Measurements from ENCODE around the gene HMG20B. TPM values are rescaled to one million over a fixed set of nuclear protein-coding genes. Genes with fewer than 3 reads are reported as not detected.

Gene HMG20B
- total RNA-seq, 1 donor = 72.5 TPM

GRCh38 chr19:3623716-3624115 lies 51.0 kb downstream of the HMG20B start:
- no peak overlapping the region for H3K4me3 ChIP-seq (ENCODE audit: low read depth, low read length)
- TF ChIP-seq CTCF (IDR thresholded peaks at IDR 0.05; ENCODE audit: insufficient read depth, low read depth, low read length) = no peak
- no peak for DNase-seq (ENCODE audit: low read depth)

- peak overlapping the region; percentile 84 for H3K4me3 ChIP-seq (ENCODE audit: low read depth, low read length)
- no peak for TF ChIP-seq CTCF (IDR thresholded peaks at IDR 0.05; ENCODE audit: insufficient read depth, low read depth, low read length)
- DNase-seq (ENCODE audit: low read depth) = no peak
These were observed 53.3 kb downstream of the HMG20B start for GRCh38 chr19:3625996-3626472.

- no peak for TF ChIP-seq CTCF (IDR thresholded peaks at IDR 0.05; ENCODE audit: insufficient read depth, low read depth, low read length)
- H3K4me3 ChIP-seq (ENCODE audit: low read depth, low read length) = peak within 1 kb of the TSS; percentile 84
- peak; percentile 98 for DNase-seq (ENCODE audit: low read depth)
These were observed 54.0 kb downstream of the HMG20B start, which contains the start of gene CACTIN for GRCh38 chr19:3626473-3627350. Gene CACTIN, minus strand, starts transcription at chr19:3626790. Its CDS starts 28 bp downstream, at chr19:3626762.

GRCh38 chr19:3627351-3627723 lies 54.6 kb downstream of the HMG20B start:
- peak overlapping the region; percentile 36 for H3K4me3 ChIP-seq (ENCODE audit: low read depth, low read length)
- no peak for DNase-seq (ENCODE audit: low read depth)
- no peak for TF ChIP-seq CTCF (IDR thresholded peaks at IDR 0.05; ENCODE audit: insufficient read depth, low read depth, low read length)

Small RNA genes lying within 50 kb of the gene (small RNA-seq; reads per million reads assigned to genes)
- gene AC005786.1 = not detected

Other genes starting within 250 kb of the HMG20B start
- gene NFIC, start 206.4 kb upstream of the HMG20B start, total RNA-seq = 42.7 and 56.0 TPM in 2 replicates
- not detected in 2 replicates for gene SMIM24, start 92.4 kb upstream of the HMG20B start, total RNA-seq
- not detected in 2 replicates for gene SMIM44, start 89.5 kb upstream of the HMG20B start, total RNA-seq
- 10.4 and 11.6 TPM in 2 replicates for gene DOHH, start 72.3 kb upstream of the HMG20B start, total RNA-seq
- 37.6 and 40.3 TPM in 2 replicates for gene FZR1, start 66.6 kb upstream of the HMG20B start, total RNA-seq
- gene TEKTIP1, start 33.8 kb upstream of the HMG20B start, total RNA-seq = not detected in 2 replicates
- 137 and 139 TPM in 2 replicates for gene MFSD12, start 15.4 kb upstream of the HMG20B start, total RNA-seq
- 0.32 and 0.43 TPM in 2 replicates for gene GIPC3, start 12.5 kb downstream of the HMG20B start, total RNA-seq
- 4.3 and 4.8 TPM in 2 replicates for gene TBXA2R, start 33.9 kb downstream of the HMG20B start, total RNA-seq
- 17.7 and 24.8 TPM in 2 replicates for gene CACTIN, start 53.8 kb downstream of the HMG20B start, total RNA-seq
- gene PIP5K1C, start 127.5 kb downstream of the HMG20B start, total RNA-seq = 40.6 and 46.2 TPM in 2 replicates
- not detected in 2 replicates for gene TJP3, start 135.4 kb downstream of the HMG20B start, total RNA-seq
- 19.4 and 22.2 TPM in 2 replicates for gene APBA3, start 188.7 kb downstream of the HMG20B start, total RNA-seq
- 48.4 and 64.1 TPM in 2 replicates for gene MRPL54, start 189.7 kb downstream of the HMG20B start, total RNA-seq
- not detected in 2 replicates for gene RAX2, start 199.3 kb downstream of the HMG20B start, total RNA-seq
- not detected in 2 replicates for gene MATK, start 213.4 kb downstream of the HMG20B start, total RNA-seq

Data from fibroblast of villous mesenchyme (primary cell).